K562 (cell line): ENCODE results near the gene RFLNA. TPM values are rescaled to one million over a fixed set of nuclear protein-coding genes. Genes with fewer than 3 reads are reported as not detected.

Experiments
- ATAC-seq: fragments of 200-7000 bp; cut with Tn5 transposase; 3 replicates; pipeline ENCODE4 v1.9.1; 2020; ENCODE audit warnings: moderate library complexity
- BruUV-seq: library from RNA; stranded (reverse); fragments of 400-500 nt; replicated peaks from 2 replicates; lab custom pipeline; 2021; lab: Mats Ljungman, UMichigan
- CTCF ChIA-PET: fragments of 300-600 bp; formaldehyde crosslinking; extraction: SDS; loops from one replicate; lab custom pipeline; 2021; ENCODE audit warnings: low intra/inter-chr PET ratio; lab: Yijun Ruan, JAX
- POLR2A ChIA-PET: fragments of 300-600, 350-650 bp; sonication (Branson Sonifier 250); formaldehyde crosslinking; extraction: SDS; loops from one replicate; lab custom pipeline; 2021; ENCODE audit warnings: antibody characterized with exemption, inconsistent platforms; lab: Yijun Ruan, JAX
- DNase-seq, 4 experiments: peaks; one replicate each; pipeline versions ENCODE4 v3.0.0 to v3.0.0-alpha.2; 2011 to 2018; ENCODE audit warnings: low spot score in 3 of 4, mixed read lengths in 3 of 4; ENCODE audit errors: extremely low read depth in 1 of 4
- FAIRE-seq: peaks from 2 replicates; lab custom pipeline; 2011; peaks lifted over from hg19 to GRCh38; lab: Jason Lieb, UNC
- H2AFZ ChIP-seq: 2 replicates; pipeline ENCODE4 v1.6.0; 2011; ENCODE audit warnings: low read depth, low read length, control low read depth, inconsistent platforms
- H3K27ac ChIP-seq: fragments of 200-600 bp; 3 replicates; pipeline ENCODE4 v1.8.0; 2011; ENCODE audit warnings: low read depth, mild to moderate bottlenecking, control low read depth, inconsistent platforms, low read length, moderate library complexity, mixed read lengths; ENCODE audit errors: extremely low read depth
- H3K27me3 ChIP-seq, 2 experiments: fragments of 300-600 bp in 1 of 2; 2 replicates in 1 of 2; 3 replicates in 1 of 2; pipeline versions ENCODE4 v1.6.0 to v1.8.0; 2011; ENCODE audit warnings: inconsistent platforms in 2 of 2, low read length in 2 of 2, mild to moderate bottlenecking in 1 of 2, mixed read lengths in 1 of 2, moderate library complexity in 1 of 2; ENCODE audit not compliant: control insufficient read depth in 2 of 2, insufficient read depth in 2 of 2
- H3K36me3 ChIP-seq: fragments of 300-600 bp; 3 replicates; pipeline ENCODE4 v1.8.0; 2011; ENCODE audit warnings: mild to moderate bottlenecking, low read length, inconsistent platforms; ENCODE audit not compliant: control insufficient read depth, insufficient read depth
- H3K4me1 ChIP-seq, 2 experiments: fragments of 200-600 bp in 1 of 2; replicated peaks in 1 of 2; 2 replicates in 1 of 2; 3 replicates in 1 of 2; pipeline versions ENCODE4 v1.5.1 to v1.8.0; 2011; ENCODE audit warnings: inconsistent platforms in 2 of 2, low read length in 2 of 2, mild to moderate bottlenecking in 1 of 2, mixed read lengths in 1 of 2, moderate library complexity in 1 of 2; ENCODE audit not compliant: control insufficient read depth in 2 of 2, insufficient read depth in 2 of 2
- H3K4me2 ChIP-seq: 2 replicates; pipeline ENCODE4 v1.6.1; 2011; ENCODE audit warnings: low read length, control low read depth, inconsistent platforms, mixed read lengths; ENCODE audit not compliant: insufficient read depth
- H3K4me3 ChIP-seq: fragments of 200-600 bp; sonication (generic), shearing (Covaris generic); 2 replicates; pipeline ENCODE4 v1.5.1; 2016; ENCODE audit warnings: control low read depth, inconsistent platforms
- H3K79me2 ChIP-seq: fragments of 200-600 bp; 3 replicates; pipeline ENCODE4 v1.8.0; 2011; ENCODE audit warnings: low read length, inconsistent platforms; ENCODE audit not compliant: control insufficient read depth, insufficient read depth
- H3K9ac ChIP-seq, 2 experiments: 2 replicates each; pipeline versions ENCODE4 v1.6.0 to v1.6.1; 2011; ENCODE audit warnings: low read depth in 2 of 2, low read length in 2 of 2, control low read depth in 1 of 2, inconsistent platforms in 1 of 2, mild to moderate bottlenecking in 1 of 2, mixed read lengths in 1 of 2; ENCODE audit not compliant: insufficient read depth in 1 of 2
- H3K9me1 ChIP-seq: one replicate; pipeline ENCODE4 v1.6.0; 2011; ENCODE audit warnings: inconsistent platforms, mild to moderate bottlenecking, low read length, moderate library complexity; ENCODE audit not compliant: control insufficient read depth, insufficient read depth
- H3K9me3 ChIP-seq: replicated peaks from 2 replicates; pipeline ENCODE4 v1.5.1; 2011; ENCODE audit warnings: low read depth, low read length, inconsistent platforms; ENCODE audit not compliant: control insufficient read depth, insufficient read depth
- H4K20me1 ChIP-seq: replicated peaks from 2 replicates; pipeline ENCODE4 v1.6.1; 2011; ENCODE audit warnings: low read length, inconsistent platforms, mixed read lengths; ENCODE audit not compliant: control insufficient read depth, insufficient read depth
- CC2D1A ChIP-seq: fragments of 450-650 bp; IDR thresholded peaks from 2 replicates; pipeline ENCODE4 v1.6.1; 2017; ENCODE audit warnings: mild to moderate bottlenecking
- FOXA1 ChIP-seq: fragments of 450-650 bp; IDR thresholded peaks from 2 replicates; pipeline ENCODE4 v1.6.1; 2016; ENCODE audit warnings: mild to moderate bottlenecking, borderline replicate concordance
- HDGF ChIP-seq: fragments of 450-650 bp; IDR thresholded peaks from 2 replicates; pipeline ENCODE4 v1.6.1; 2016
- HEY1 ChIP-seq: fragments of 250-450 bp; sonication (Bioruptor Pico); IDR thresholded peaks from 2 replicates; pipeline ENCODE4 v1.5.0; 2020; ENCODE audit warnings: mild to moderate bottlenecking, moderate library complexity, borderline replicate concordance
- HMBOX1 ChIP-seq: sonication (generic); IDR thresholded peaks from 2 replicates; pipeline ENCODE4 v1.6.1; 2016
- HOXB6 ChIP-seq: fragments of 250-450 bp; sonication (Bioruptor Pico); IDR thresholded peaks from 2 replicates; pipeline ENCODE4 v1.5.1; 2022; ENCODE audit warnings: mild to moderate bottlenecking, borderline replicate concordance
- KDM1A ChIP-seq, 2 experiments: fragments of 450-650 bp; IDR thresholded peaks; 2 replicates each; pipeline ENCODE4 v1.6.1; 2016; ENCODE audit warnings: mild to moderate bottlenecking in 2 of 2
- KDM4B ChIP-seq, 2 experiments: fragments of 450-650 bp in 1 of 2; sonication (generic) in 1 of 2; IDR thresholded peaks; 2 replicates each; pipeline ENCODE4 v1.6.1; 2016 to 2017; ENCODE audit warnings: borderline replicate concordance in 2 of 2, antibody characterized with exemption in 1 of 2, low read depth in 1 of 2, mild to moderate bottlenecking in 1 of 2
- KLF6 ChIP-seq: fragments of 250-450 bp; sonication (Bioruptor Pico); IDR thresholded peaks from 2 replicates; pipeline ENCODE4 v1.4.0; 2020; ENCODE audit warnings: mild to moderate bottlenecking, moderate library complexity, borderline replicate concordance
- NELFE ChIP-seq: IDR thresholded peaks from 2 replicates; pipeline ENCODE4 v1.6.1; 2011; ENCODE audit warnings: mild to moderate bottlenecking; ENCODE audit not compliant: insufficient read depth, insufficient read length
- POU5F1 ChIP-seq: fragments of 150-350 bp; IDR thresholded peaks from 2 replicates; pipeline ENCODE4 v1.6.1; 2014; ENCODE audit warnings: borderline replicate concordance, low read length, low read depth, mild to moderate bottlenecking; ENCODE audit not compliant: partially characterized antibody
- RAD21 ChIP-seq, 2 experiments: fragments of 250-450 bp in 1 of 2; fragments of 450-650 bp in 1 of 2; sonication (Bioruptor Pico) in 1 of 2; formaldehyde crosslinking in 1 of 2; IDR thresholded peaks in 1 of 2; conservative IDR thresholded peaks in 1 of 2; 2 replicates each; pipeline versions ENCODE4 v1.4.0 to v1.8.0; 2020 to 2022; ENCODE audit warnings: mild to moderate bottlenecking in 2 of 2, moderate library complexity in 1 of 2
- SREBF1 ChIP-seq: fragments of 150-350 bp; IDR thresholded peaks from 2 replicates; pipeline ENCODE4 v1.6.1; 2014; ENCODE audit warnings: antibody characterized with exemption, low read depth, low read length, borderline replicate concordance
- U2AF2 ChIP-seq: fragments of 200-400 bp; formaldehyde crosslinking; optimal IDR thresholded peaks from 2 replicates; pipeline ENCODE3; 2017; ENCODE audit warnings: low read depth, mild to moderate bottlenecking, low read length
- ZNF143 ChIP-seq: sonication (generic); formaldehyde crosslinking; IDR thresholded peaks from 2 replicates; pipeline ENCODE4 v1.9.0; 2022; ENCODE audit warnings: mild to moderate bottlenecking, missing genetic modification reagents
- ZNF212 ChIP-seq: fragments of 450-650 bp; formaldehyde crosslinking; IDR thresholded peaks from 2 replicates; pipeline ENCODE4 v1.4.0; 2020; ENCODE audit warnings: mild to moderate bottlenecking
- ZNF699 ChIP-seq: fragments of 250-450 bp; sonication (Bioruptor Pico); IDR thresholded peaks from 2 replicates; pipeline ENCODE4 v1.8.0; 2021; ENCODE audit warnings: mild to moderate bottlenecking, moderate library complexity; ENCODE audit not compliant: insufficient replicate concordance
- WGBS: fragments of 100-300 bp; shearing (Covaris generic); methylation state at CpG from one replicate; pipeline ENCODE4 v1.1.6; 2016; ENCODE audit warnings: low coverage, mixed read lengths; ENCODE audit not compliant: insufficient coverage; ENCODE audit errors: missing lambda C conversion rate; 5-methylcytosine and 5-hydroxymethylcytosine counted together
- in situ Hi-C: fragments of 300-500 bp; cut with MboI; formaldehyde crosslinking; loops from 4 replicates; pipeline ENCODE4 v1.15.0; 2018; ENCODE audit warnings: inconsistent platforms, mixed read lengths
- intact Hi-C: fragments of 100-400 bp; cut with micrococcal nuclease; formaldehyde crosslinking; loops from 2 replicates; pipeline ENCODE4 v1.14.2; 2022
- polyA plus RNA-seq, 8 experiments: library from polyadenylated mRNA; depleted of rRNA in 4 of 8; stranded (reverse) in 5 of 8; unstranded in 3 of 8; fragments of >200 nt; fragmentation: Nextera tagmentation in 2 of 8; fragmentation: Illumina TruSeq in 1 of 8; extraction: Ambion mirVana in 2 of 8; extraction: Trizol in 1 of 8; gene quantifications; 2 replicates each; pipeline versions ENCODE4 v1.2.1 to v1.2.3, GENCODE V29; 2011 to 2014; ENCODE audit warnings: inconsistent platforms in 1 of 8, missing spikeins in 1 of 8
- total RNA-seq, 7 experiments: library from RNA; depleted of rRNA in 6 of 7; stranded (reverse); fragments of >200 nt in 6 of 7; fragmentation: Illumina TruSeq in 2 of 7; extraction: Trizol in 2 of 7; gene quantifications; 2 replicates each; pipeline versions ENCODE4 v1.2.1 to v1.2.3, GENCODE V29; 2011 to 2021; ENCODE audit warnings: low replicate concordance in 1 of 7

The RFLNA gene
- total and polyA plus RNA-seq, 9 of the 15 experiments (the other 6 are each of a cell fraction or from before 2014, with no cell fraction given): not detected

GRCh38 chr12:124306686-124307555 is 12.0 kb downstream of the RFLNA start:
- CTCF ChIA-PET: interaction anchor here (0.6 kb wide), 1 partner anchor 271 kb away, joined by 3 read pairs; no protein-coding TSS in a partner anchor
- Histone ChIP-seq H3K27ac (no peak overlapping the region), H3K4me1 (peaks cover 0 to 37% of the 10 kb centered on the region in 2 experiments; a peak in 2 of 5 replicates), H3K9me3 (no peaks in the 10 kb centered on the region), H3K9ac (no peak overlapping the region), H3K36me3 (no peaks in the 10 kb centered on the region), H4K20me1 (peaks cover 15% of the 10 kb centered on the region; the same call in 1 of the 2 replicates), H3K4me3 (no peak overlapping the region), H3K27me3 (peaks cover 36 to 84% of the 10 kb centered on the region in 2 experiments; a peak in 4 of 5 replicates), H3K79me2 (no peaks in the 10 kb centered on the region), H3K4me2 (no peak overlapping the region), H2AFZ (no peak overlapping the region), H3K9me1 (no peaks in the 10 kb centered on the region)
- intact Hi-C loops (loop anchor here (10.0 kb wide), 1 partner anchor 142 kb away; no protein-coding TSS in a partner anchor), in situ Hi-C loops (no loop called here)
- POLR2A ChIA-PET: interaction anchor here (0.6 kb wide), 1 partner anchor 414 kb away, joined by 3 read pairs; no protein-coding TSS in a partner anchor
- ATAC-seq: no peak
- 17% methylated on average over 28 of the region's 28 CpGs for WGBS
- no peak for DNase-seq
- BruUV-seq: no TSS peak
- no peak for FAIRE-seq
- TF ChIP-seq U2AF2: no peak
- no peak for TF ChIP-seq KLF6 (CRISPR knock-in tag)
- no peak for TF ChIP-seq HMBOX1
- TF ChIP-seq SREBF1: no peak
- no peak for TF ChIP-seq KDM1A (IDR thresholded peaks at IDR 0.05)
- no peak for TF ChIP-seq CC2D1A
- TF ChIP-seq RAD21 (CRISPR knock-in tag; conservative IDR thresholded peaks at IDR 0.05 in 1 of 2, IDR thresholded peaks at IDR 0.05 in 1 of 2): no peak
- no peak for TF ChIP-seq HOXB6 (CRISPR knock-in tag)
- TF ChIP-seq ZNF699 (CRISPR knock-in tag): no peak
- no peak for TF ChIP-seq HEY1 (CRISPR knock-in tag)
- TF ChIP-seq HDGF: no peak
- TF ChIP-seq ZNF212 (CRISPR knock-in tag): no peak
- no peak for TF ChIP-seq ZNF143 (CRISPR knock-in tag)
- TF ChIP-seq FOXA1: no peak
- TF ChIP-seq POU5F1: no peak
- TF ChIP-seq KDM4B (IDR thresholded peaks at IDR 0.05; ENCODE audit: borderline replicate concordance in 2 of 2, low read depth in 1 of 2): no peak
- TF ChIP-seq NELFE: no peak
